ENCODE measurements around the gene TBRG1.

- TF ChIP-seq CTCF (IDR thresholded peaks at IDR 0.05) = no peak
- TF ChIP-seq POLR2A (IDR thresholded peaks at IDR 0.05) = no peak
Observed at GRCh38 chr11:124672536-124673215, 50.0 kb downstream of the TBRG1 start.
